Inflammatory macrophage treated with lipopolysaccharide for 4 hours (primary cell): ENCODE data around the gene MBOAT2.

Source experiments
- DNase-seq: peaks from one replicate; pipeline ENCODE4 v3.0.0-alpha.2; 2020

MBOAT2 gene

GRCh38 chr2:8850845-8851487 lies 152.5 kb downstream of the MBOAT2 start:
- no peak for DNase-seq

GRCh38 chr2:8849327-8849726 lies 154.2 kb downstream of the MBOAT2 start:
- no peak for DNase-seq

GRCh38 chr2:8848328-8849100 lies 155.0 kb downstream of the MBOAT2 start:
- DNase-seq: no peak

GRCh38 chr2:8847400-8847799 lies 156.1 kb downstream of the MBOAT2 start:
- DNase-seq: no peak

- DNase-seq: peak; percentile 85
These were observed 161.6 kb downstream of the MBOAT2 start for GRCh38 chr2:8841932-8842331.

GRCh38 chr2:8840475-8841091 lies 162.9 kb downstream of the MBOAT2 start:
- no peak for DNase-seq

GRCh38 chr2:8839189-8839965 lies 164.1 kb downstream of the MBOAT2 start:
- DNase-seq: no peak

- no peak for DNase-seq
These were observed 165.7 kb downstream of the MBOAT2 start for GRCh38 chr2:8837795-8838140.

- peak; percentile 85 for DNase-seq
These were observed 166.3 kb downstream of the MBOAT2 start, which contains the start of gene KIDINS220 for GRCh38 chr2:8836971-8837794. KIDINS220 (minus strand) TSS chr2:8837613; CDS start chr2:8827093, 10,520 bp downstream.

GRCh38 chr2:8835279-8835678 lies 168.2 kb downstream of the MBOAT2 start:
- DNase-seq: no peak

- DNase-seq: no peak
These were observed 169.6 kb downstream of the MBOAT2 start for GRCh38 chr2:8833853-8834252.

- DNase-seq: no peak
These were observed 172.0 kb downstream of the MBOAT2 start for GRCh38 chr2:8831516-8831915.

GRCh38 chr2:8827729-8828128 lies 175.8 kb downstream of the MBOAT2 start:
- no peak for DNase-seq

- peak; percentile 69 for DNase-seq
These were observed 181.3 kb downstream of the MBOAT2 start for GRCh38 chr2:8822218-8822617.

GRCh38 chr2:8821276-8822217 lies 181.9 kb downstream of the MBOAT2 start:
- DNase-seq: peak; percentile 68

- no peak for DNase-seq
These were observed 183.5 kb downstream of the MBOAT2 start for GRCh38 chr2:8819948-8820347.

- DNase-seq: no peak
These were observed 184.3 kb downstream of the MBOAT2 start for GRCh38 chr2:8819194-8819593.

- no peak for DNase-seq
These were observed 186.3 kb downstream of the MBOAT2 start for GRCh38 chr2:8817221-8817620.

GRCh38 chr2:8806885-8807704 lies 196.4 kb downstream of the MBOAT2 start:
- DNase-seq: no peak
